Daoy (cell line): ENCODE results near the gene RADIL. TPM values are rescaled to one million over a fixed set of nuclear protein-coding genes. Genes with fewer than 3 reads are reported as not detected.

Experiments used
- DNase-seq: peaks from one replicate; pipeline ENCODE4 v3.0.0-alpha.2; 2015; ENCODE audit warnings: low read depth
- total RNA-seq: library from RNA; depleted of rRNA; stranded (reverse); fragments of >200 nt; shearing (Covaris generic); gene quantifications from 2 replicates; pipeline ENCODE4 v1.2.3, GENCODE V29; 2014; rRNA removed

The RADIL gene
- total RNA-seq, 1 experiment from 2014 or later = 0.40 TPM

- DNase-seq = no peak
These were observed 125.4 kb downstream of the RADIL start for GRCh38 chr7:4758111-4758510.

GRCh38 chr7:4755045-4755444 is 128.5 kb downstream of the RADIL start:
- DNase-seq = no peak

- DNase-seq = no peak
These were observed 129.0 kb downstream of the RADIL start for GRCh38 chr7:4754433-4755010.

GRCh38 chr7:4753598-4754432 is 129.7 kb downstream of the RADIL start:
- peak; percentile 79 for DNase-seq

- no peak for DNase-seq
These were observed 132.0 kb downstream of the RADIL start for GRCh38 chr7:4751398-4751947.

- no peak for DNase-seq
These were observed 133.7 kb downstream of the RADIL start for GRCh38 chr7:4749798-4750197.

GRCh38 chr7:4749363-4749762 is 134.2 kb downstream of the RADIL start:
- no peak for DNase-seq

Other genes starting within 250 kb of the RADIL start
- 12.9 and 20.9 TPM in 2 replicates for gene FOXK1, start 201.4 kb downstream of the RADIL start, total RNA-seq
- 37.2 and 40.0 TPM in 2 replicates for gene AP5Z1, start 108.1 kb downstream of the RADIL start, total RNA-seq
- gene PAPOLB, start 21.7 kb downstream of the RADIL start, total RNA-seq = not detected in 2 replicates
- not detected in 2 replicates for gene MMD2, start 75.5 kb upstream of the RADIL start, total RNA-seq
- gene RBAK, start 162.1 kb upstream of the RADIL start, total RNA-seq = 8.0 and 9.7 TPM in 2 replicates